Endothelial cell (in vitro differentiated cells): Measurements from ENCODE around the gene MAP1LC3B. TPM values are rescaled to one million over a fixed set of nuclear protein-coding genes. Genes with fewer than 3 reads are reported as not detected.
A peak's percentile ranks its signal among the peaks of the same experiment; 100 is the strongest.

Experiments
- DNase-seq: peaks from one replicate; pipeline ENCODE4 v3.0.0; 2021; ENCODE audit warnings: low spot score
- H3K27ac Mint-ChIP-seq: one replicate; pipeline ENCODE4 v1.8.0; 2021; ENCODE audit warnings: mixed read lengths, inconsistent platforms; ENCODE audit not compliant: unreplicated experiment
- H3K27me3 Mint-ChIP-seq: one replicate; pipeline ENCODE4 v1.8.0; 2021; ENCODE audit warnings: mild to moderate bottlenecking, moderate library complexity, mixed read lengths, inconsistent platforms; ENCODE audit not compliant: unreplicated experiment
- H3K36me3 Mint-ChIP-seq: one replicate; pipeline ENCODE4 v1.8.0; 2021; ENCODE audit warnings: mild to moderate bottlenecking, low read depth, mixed read lengths, inconsistent platforms; ENCODE audit not compliant: unreplicated experiment
- H3K4me1 Mint-ChIP-seq: one replicate; pipeline ENCODE4 v1.8.0; 2021; ENCODE audit warnings: mild to moderate bottlenecking, mixed read lengths, inconsistent platforms; ENCODE audit not compliant: unreplicated experiment
- H3K4me3 Mint-ChIP-seq: one replicate; pipeline ENCODE4 v1.8.0; 2021; ENCODE audit warnings: mild to moderate bottlenecking, mixed read lengths, inconsistent platforms; ENCODE audit not compliant: unreplicated experiment
- H3K9me3 Mint-ChIP-seq: one replicate; pipeline ENCODE4 v1.8.0; 2021; ENCODE audit warnings: mixed read lengths, inconsistent platforms; ENCODE audit not compliant: unreplicated experiment
- total RNA-seq: library from RNA; stranded (reverse); fragmentation: NEBNext Ultra II Directional; extraction: Animal tissue kit (Norgen Biotek cat#: 25700); gene quantifications from one replicate; pipeline ENCODE4 v1.2.1, GENCODE V29; 2021; ENCODE audit not compliant: unreplicated experiment
- TF ChIP-seq, protein P1 (sequence below): fragments of 200-600 bp; sonication (generic); IDR thresholded peaks from one replicate; pipeline ENCODE4 v1.5.0; 2021; ENCODE audit warnings: antibody characterized with exemption; ENCODE audit not compliant: unreplicated experiment

The MAP1LC3B gene
- total RNA-seq, 1 donor from 2014 or later: 71.6 TPM

DNA sequence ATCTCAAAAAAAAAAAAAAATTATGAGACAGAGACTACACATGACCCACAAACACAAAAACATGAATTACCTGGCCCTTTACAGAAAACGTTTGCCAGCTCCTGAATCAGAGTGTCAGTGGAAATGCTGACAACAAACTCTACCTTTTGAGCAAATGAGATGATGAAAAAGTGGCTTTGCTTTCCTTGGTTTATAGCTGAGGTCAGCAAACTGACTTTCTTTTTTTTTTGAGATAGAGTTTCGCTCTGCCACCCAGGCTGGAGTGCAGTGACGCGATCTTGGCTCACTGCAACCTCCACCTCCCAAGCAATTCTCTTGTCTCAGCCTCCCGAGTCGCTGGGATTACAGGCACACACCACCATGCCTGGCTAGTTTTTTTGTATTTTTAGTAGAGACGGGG is 54.3 kb downstream of the MAP1LC3B start:
- Mint-ChIP-seq H3K4me3 (no peak overlapping the region), H3K27me3 (peaks cover 3% of the 10 kb centered on the region), H3K36me3 (peaks cover 30% of the 10 kb centered on the region), H3K4me1 (peaks cover 4% of the 10 kb centered on the region), H3K27ac (no peak overlapping the region), H3K9me3 (no peaks in the 10 kb centered on the region)
- TF ChIP-seq, protein P1, sequence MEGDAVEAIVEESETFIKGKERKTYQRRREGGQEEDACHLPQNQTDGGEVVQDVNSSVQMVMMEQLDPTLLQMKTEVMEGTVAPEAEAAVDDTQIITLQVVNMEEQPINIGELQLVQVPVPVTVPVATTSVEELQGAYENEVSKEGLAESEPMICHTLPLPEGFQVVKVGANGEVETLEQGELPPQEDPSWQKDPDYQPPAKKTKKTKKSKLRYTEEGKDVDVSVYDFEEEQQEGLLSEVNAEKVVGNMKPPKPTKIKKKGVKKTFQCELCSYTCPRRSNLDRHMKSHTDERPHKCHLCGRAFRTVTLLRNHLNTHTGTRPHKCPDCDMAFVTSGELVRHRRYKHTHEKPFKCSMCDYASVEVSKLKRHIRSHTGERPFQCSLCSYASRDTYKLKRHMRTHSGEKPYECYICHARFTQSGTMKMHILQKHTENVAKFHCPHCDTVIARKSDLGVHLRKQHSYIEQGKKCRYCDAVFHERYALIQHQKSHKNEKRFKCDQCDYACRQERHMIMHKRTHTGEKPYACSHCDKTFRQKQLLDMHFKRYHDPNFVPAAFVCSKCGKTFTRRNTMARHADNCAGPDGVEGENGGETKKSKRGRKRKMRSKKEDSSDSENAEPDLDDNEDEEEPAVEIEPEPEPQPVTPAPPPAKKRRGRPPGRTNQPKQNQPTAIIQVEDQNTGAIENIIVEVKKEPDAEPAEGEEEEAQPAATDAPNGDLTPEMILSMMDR: no peak
- no peak for DNase-seq

DNA sequence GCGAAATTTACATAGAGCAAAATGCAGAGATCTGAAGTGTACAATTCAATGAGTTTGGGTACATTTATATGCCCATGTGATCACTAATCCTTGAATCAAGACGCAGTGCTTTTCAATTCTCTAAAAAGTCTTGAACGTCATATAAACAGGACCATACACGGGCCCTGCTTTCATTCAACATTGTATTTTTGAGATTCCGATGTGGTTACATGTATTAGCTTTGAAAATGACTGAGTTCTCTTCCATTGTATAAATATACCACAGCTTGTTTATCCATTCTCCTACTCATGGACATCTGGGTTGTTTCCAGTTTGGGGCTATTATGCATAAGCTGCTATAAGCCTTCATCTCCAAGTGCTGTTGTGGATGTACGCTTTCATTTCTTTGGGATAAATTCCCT is 55.2 kb downstream of the MAP1LC3B start:
- peaks cover 3% of the 10 kb centered on the region for H3K27me3 Mint-ChIP-seq
- peaks cover 6% of the 10 kb centered on the region for H3K4me1 Mint-ChIP-seq
- no peak overlapping the region for H3K4me3 Mint-ChIP-seq
- peaks cover 38% of the 10 kb centered on the region for H3K36me3 Mint-ChIP-seq
- H3K9me3 Mint-ChIP-seq: no peaks in the 10 kb centered on the region
- no peak for DNase-seq
- no peak overlapping the region for H3K27ac Mint-ChIP-seq
- TF ChIP-seq, protein P1: no peak

DNA sequence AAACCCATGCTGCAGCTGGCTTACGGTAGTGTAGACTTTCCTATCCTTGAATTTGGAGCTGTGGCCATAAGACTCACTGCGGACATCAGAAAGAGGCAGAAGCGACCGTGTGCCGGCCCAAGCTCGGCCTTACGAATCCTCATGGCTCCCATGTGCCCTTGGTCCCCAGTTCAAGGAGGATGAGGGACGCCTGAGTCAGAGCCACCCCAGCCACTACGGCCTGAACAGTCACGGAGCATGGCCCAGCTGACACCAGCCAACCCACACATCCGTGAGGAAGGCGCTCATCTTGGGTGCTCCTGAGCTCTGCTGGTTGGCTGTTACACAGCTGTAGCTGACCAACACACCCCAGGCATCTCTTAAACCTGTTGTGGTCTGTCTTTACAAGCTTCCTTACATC is 56.7 kb downstream of the MAP1LC3B start:
- Mint-ChIP-seq H3K4me3 (no peak overlapping the region), H3K9me3 (no peaks in the 10 kb centered on the region), H3K4me1 (peaks cover 3% of the 10 kb centered on the region), H3K36me3 (peaks cover 37% of the 10 kb centered on the region), H3K27me3 (peaks cover 3% of the 10 kb centered on the region), H3K27ac (no peak overlapping the region)
- DNase-seq: no peak
- TF ChIP-seq, protein P1: no peak

DNA sequence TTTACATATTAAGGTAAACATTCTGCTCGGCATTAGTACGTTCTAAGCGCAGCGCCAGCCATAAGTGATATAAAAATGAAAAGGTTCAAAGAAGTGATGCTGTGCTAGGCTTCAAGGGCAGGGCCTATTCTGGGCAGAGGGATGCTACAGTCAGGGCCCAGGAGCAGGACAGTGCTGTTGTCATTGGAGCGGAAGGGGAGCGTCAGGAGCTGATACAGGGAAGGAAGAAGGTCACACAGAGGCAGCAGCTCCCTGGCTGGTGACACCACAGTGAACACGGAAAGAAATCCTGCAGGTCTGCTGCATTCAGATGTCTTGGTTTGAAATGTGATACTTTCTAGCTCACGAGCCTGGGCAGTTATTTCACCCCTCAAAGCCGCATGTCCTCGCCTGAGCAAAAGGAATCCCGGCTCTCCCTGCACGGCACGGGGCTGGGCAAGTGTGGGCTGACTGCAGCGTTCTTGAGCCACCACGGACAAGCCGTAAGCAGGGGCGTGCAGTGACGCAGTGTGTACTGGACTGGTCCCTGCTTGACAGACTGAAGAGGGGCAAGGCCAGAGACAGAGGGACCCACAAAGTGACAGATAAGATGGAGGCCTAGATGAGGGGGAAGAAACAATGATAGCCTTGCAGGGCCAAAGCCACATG is 59.6 kb downstream of the MAP1LC3B start:
- no peak overlapping the region for H3K27ac Mint-ChIP-seq
- TF ChIP-seq, protein P1: no peak
- H3K4me3 Mint-ChIP-seq: peak overlapping the region; percentile 57
- peaks cover 28% of the 10 kb centered on the region for H3K36me3 Mint-ChIP-seq
- H3K4me1 Mint-ChIP-seq: peaks cover 6% of the 10 kb centered on the region
- peaks cover 3% of the 10 kb centered on the region for H3K27me3 Mint-ChIP-seq
- no peak for DNase-seq
- H3K9me3 Mint-ChIP-seq: no peaks in the 10 kb centered on the region

DNA sequence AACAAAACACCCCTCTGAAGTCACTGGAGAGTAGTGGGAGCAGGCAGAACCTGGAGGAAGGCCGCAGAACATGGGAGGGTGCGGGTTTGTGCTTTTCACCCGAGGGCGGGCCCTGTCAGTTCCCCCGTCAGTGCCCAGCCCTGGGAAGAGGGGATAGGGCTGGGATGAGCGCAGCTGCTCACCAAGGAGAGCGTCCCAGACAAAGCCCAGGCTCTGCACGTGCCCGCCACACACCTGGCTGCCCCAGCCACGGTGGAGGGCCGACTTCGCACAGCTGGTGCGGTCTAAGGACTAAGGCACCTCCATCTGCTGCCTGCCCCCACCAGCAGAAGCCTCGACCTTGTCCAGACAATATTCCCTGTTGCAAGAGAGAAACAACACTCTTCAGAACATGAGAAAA is 61.2 kb downstream of the MAP1LC3B start:
- Mint-ChIP-seq H3K36me3 (peaks cover 28% of the 10 kb centered on the region), H3K27ac (no peak overlapping the region), H3K4me1 (peaks cover 6% of the 10 kb centered on the region), H3K4me3 (no peak overlapping the region), H3K9me3 (no peaks in the 10 kb centered on the region), H3K27me3 (peaks cover 3% of the 10 kb centered on the region)
- TF ChIP-seq, protein P1: no peak
- DNase-seq: no peak

Other genes starting within 250 kb of the MAP1LC3B start
- gene C16orf95, start 74.9 kb upstream of the MAP1LC3B start, total RNA-seq: 6.5 TPM
- gene FBXO31, start 8.6 kb upstream of the MAP1LC3B start, total RNA-seq: 13.5 TPM
- gene ZCCHC14, start 100.7 kb downstream of the MAP1LC3B start, total RNA-seq: 50.4 TPM
- 19.1 TPM for gene JPH3, start 210.2 kb downstream of the MAP1LC3B start, total RNA-seq